Cardiac septum (tissue), 1 donor: Measurements from ENCODE around the gene PRKAR2A. TPM values are rescaled to one million over a fixed set of nuclear protein-coding genes. Genes with fewer than 3 reads are reported as not detected.

ENCODE experiments used
- DNase-seq: peaks from one replicate; pipeline ENCODE4 v3.0.0-alpha.2; 2020; ENCODE audit warnings: low spot score
- intact Hi-C: fragments of 100-400 bp; cut with DNase I; formaldehyde crosslinking; loops from one replicate; pipeline ENCODE4 v1.14.0; 2022
- total RNA-seq: library from RNA; stranded (reverse); fragmentation: NEBNext Ultra II Directional; extraction: Animal tissue kit (Norgen Biotek cat#: 25700); gene quantifications from one replicate; pipeline ENCODE4 v1.2.1, GENCODE V29; 2021
- donor health status: DM: no; HTN: no; CAD: no.

The PRKAR2A gene
- total RNA-seq, 1 donor from 2014 or later: 48.1 TPM

DNA sequence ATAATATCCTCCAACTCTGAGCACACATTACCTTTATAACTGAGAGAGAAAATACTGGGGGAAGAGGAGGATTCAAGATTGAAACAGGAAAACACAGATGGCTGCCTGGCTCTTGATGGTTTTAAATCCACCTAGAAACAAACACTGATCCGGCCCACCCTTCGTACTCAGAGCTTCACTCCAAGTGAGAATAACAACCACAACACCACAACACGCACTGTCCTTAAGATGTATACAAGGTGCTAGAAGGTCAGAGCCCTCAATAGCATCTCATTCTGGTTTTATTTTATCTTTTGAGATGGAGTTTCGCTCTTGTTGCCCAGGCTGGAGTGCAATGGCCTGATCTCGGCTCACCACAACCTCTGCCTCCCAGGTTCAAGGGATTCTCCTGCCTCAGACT is 140.5 kb downstream of the PRKAR2A start:
- intact Hi-C loops: no loop called here

DNA sequence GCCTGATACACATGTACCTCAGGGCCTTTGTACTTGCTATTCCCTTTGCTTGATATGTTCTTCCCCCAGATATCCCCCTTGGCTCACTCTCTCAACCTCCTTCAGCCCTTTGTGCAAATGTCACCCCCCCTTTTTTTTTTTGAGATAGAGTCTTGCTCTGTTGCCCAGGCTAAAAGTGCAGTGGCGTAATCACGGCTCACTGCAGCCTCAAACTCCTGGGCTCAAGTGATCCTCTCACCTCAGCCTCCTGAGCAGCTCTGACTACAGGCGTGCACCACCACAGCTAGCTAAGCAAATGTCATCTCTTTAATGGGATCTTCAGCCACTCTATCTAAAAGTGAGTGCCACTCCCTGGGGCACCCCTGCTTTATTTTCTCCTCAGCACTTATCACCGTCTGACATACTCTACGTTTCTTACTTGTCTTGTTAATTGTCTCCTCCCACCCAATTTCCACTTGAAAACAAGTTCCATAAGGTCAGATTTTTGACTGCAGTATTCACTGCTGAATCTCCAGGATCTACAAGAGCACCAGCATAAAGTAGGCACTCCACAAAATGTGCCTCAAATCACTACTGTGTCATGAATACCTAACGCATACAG is 145.3 kb downstream of the PRKAR2A start:
- DNase-seq: no peak
- intact Hi-C loops: no loop called here

More for the DNA sequence above, 140.5 kb downstream of the PRKAR2A start:
- no peak for DNase-seq

DNA sequence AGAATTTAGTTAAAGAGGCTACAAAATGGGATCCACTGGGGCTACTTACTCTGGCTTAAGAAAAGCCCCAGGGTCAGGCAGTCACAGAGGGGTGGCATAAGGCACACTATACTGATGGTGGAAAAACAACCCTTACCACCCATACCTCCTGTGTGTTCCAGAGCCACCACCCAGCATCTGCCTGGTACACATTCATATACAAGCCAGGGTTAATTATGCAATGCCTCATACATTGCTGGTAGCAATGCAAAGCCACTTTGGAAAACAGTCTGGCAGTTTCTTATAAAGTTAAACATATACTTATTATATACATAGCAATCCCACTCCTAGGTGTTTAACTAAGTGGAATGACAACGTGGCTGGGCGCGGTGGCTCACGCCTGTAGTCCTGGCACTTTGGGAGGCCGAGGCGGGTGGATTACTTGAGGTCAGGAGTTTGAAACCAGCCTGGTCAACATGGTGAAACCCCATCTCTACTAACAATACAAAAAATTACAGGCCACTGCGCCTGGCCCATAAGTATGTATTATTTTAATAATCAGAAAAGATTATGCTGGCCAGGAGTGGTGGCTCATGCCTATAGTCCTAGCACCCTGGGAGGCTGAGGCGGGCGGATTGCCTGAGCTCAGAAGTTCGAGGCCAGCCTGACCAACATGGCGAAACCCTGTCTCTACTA is 146.8 kb downstream of the PRKAR2A start:
- no peak for DNase-seq
- intact Hi-C loops: no loop called here

DNA sequence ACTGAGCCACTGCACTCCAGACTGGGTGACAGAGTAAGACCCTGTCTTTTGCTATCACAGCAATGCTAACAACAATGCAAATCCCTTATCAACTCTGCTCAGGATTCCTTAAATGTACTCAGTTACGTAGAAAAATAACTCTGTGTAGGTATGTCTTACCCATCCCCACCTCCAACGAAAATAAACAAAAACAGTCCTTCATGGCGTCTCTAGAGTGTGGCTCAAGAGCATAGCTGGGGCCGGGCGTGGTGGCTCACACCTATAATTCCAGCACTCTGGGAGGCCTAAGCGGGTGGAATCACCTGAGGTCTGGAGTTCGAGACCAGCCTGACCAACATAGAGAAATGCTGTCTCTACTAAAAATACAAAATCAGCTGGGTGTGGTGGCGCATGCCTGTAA is 148.8 kb downstream of the PRKAR2A start:
- no peak for DNase-seq
- intact Hi-C loops: no loop called here

DNA sequence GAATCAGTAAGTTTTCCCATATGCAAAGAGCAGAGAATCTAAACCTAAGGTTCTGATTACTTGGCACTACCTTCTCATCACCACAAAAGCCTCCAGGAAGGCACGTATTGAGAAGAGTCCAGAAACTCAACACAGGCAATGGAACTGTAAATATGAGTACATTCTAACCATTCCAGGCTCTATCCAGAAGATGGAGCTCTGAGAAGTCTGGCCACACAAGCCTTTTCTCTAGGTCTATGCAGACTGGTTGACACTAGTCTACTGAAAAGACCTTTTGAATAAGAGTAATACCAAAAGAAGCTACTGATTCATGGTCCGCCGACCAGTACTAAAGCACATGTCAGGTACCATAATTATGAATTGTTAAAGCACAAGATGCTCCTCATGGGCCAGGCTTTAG is 149.7 kb downstream of the PRKAR2A start:
- DNase-seq: no peak
- intact Hi-C loops: no loop called here

DNA sequence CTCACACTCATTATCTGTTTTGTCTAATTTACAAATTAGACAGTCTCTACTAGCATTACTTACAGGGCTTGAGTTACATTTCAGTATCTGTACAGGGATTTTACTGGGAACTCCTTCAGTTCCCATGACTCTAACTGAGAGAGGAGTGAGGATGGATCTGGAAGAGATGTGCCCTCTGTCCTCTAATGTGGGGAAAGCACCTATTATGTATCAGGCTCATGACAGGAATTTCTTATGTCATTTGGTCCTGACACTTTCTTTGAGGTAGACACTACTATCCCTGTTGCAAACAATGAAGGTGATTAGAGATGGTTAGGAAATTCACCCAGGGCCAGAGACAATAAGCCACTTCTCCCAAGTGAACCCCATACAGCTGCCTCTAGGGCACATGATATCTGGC is 151.1 kb downstream of the PRKAR2A start:
- intact Hi-C loops: no loop called here
- DNase-seq: no peak

Other genes starting within 250 kb of the PRKAR2A start
- gene UQCRC1, start 238.2 kb downstream of the PRKAR2A start, total RNA-seq: 753 TPM
- gene TMEM89, start 226.1 kb downstream of the PRKAR2A start, total RNA-seq: not detected
- 8.9 TPM for gene SLC26A6, start 212.4 kb downstream of the PRKAR2A start, total RNA-seq
- 0.22 TPM for gene CELSR3, start 185.0 kb downstream of the PRKAR2A start, total RNA-seq
- 22.5 TPM for gene NCKIPSD, start 162.0 kb downstream of the PRKAR2A start, total RNA-seq
- gene IP6K2, start 130.7 kb downstream of the PRKAR2A start, total RNA-seq: 23.9 TPM
- 36.7 TPM for gene SLC25A20, start 51.0 kb upstream of the PRKAR2A start, total RNA-seq
- gene ARIH2, start 71.0 kb upstream of the PRKAR2A start, total RNA-seq: 121 TPM
- gene P4HTM, start 142.4 kb upstream of the PRKAR2A start, total RNA-seq: 37.0 TPM
- 96.6 TPM for gene WDR6, start 159.5 kb upstream of the PRKAR2A start, total RNA-seq
- gene DALRD3, start 170.7 kb upstream of the PRKAR2A start, total RNA-seq: 13.6 TPM
- 140 TPM for gene NDUFAF3, start 174.2 kb upstream of the PRKAR2A start, total RNA-seq
- 49.5 TPM for gene IMPDH2, start 181.5 kb upstream of the PRKAR2A start, total RNA-seq
- gene QRICH1, start 246.2 kb upstream of the PRKAR2A start, total RNA-seq: 54.5 TPM